GM19328 (cell line): ENCODE results near the gene PIEZO1.
"Not testable (repeated sequence)": the region's sequence is repeated elsewhere in the genome, so short reads cannot be mapped to it uniquely, and the experiment has no call there.

Experiments used
- ATAC-seq: cut with Tn5 transposase; IDR thresholded peaks from one replicate; pipeline ENCODE4 v1.9.1; 2021; ENCODE audit warnings: mild to moderate bottlenecking, moderate library complexity; ENCODE audit not compliant: unreplicated experiment

The PIEZO1 gene, protein sequence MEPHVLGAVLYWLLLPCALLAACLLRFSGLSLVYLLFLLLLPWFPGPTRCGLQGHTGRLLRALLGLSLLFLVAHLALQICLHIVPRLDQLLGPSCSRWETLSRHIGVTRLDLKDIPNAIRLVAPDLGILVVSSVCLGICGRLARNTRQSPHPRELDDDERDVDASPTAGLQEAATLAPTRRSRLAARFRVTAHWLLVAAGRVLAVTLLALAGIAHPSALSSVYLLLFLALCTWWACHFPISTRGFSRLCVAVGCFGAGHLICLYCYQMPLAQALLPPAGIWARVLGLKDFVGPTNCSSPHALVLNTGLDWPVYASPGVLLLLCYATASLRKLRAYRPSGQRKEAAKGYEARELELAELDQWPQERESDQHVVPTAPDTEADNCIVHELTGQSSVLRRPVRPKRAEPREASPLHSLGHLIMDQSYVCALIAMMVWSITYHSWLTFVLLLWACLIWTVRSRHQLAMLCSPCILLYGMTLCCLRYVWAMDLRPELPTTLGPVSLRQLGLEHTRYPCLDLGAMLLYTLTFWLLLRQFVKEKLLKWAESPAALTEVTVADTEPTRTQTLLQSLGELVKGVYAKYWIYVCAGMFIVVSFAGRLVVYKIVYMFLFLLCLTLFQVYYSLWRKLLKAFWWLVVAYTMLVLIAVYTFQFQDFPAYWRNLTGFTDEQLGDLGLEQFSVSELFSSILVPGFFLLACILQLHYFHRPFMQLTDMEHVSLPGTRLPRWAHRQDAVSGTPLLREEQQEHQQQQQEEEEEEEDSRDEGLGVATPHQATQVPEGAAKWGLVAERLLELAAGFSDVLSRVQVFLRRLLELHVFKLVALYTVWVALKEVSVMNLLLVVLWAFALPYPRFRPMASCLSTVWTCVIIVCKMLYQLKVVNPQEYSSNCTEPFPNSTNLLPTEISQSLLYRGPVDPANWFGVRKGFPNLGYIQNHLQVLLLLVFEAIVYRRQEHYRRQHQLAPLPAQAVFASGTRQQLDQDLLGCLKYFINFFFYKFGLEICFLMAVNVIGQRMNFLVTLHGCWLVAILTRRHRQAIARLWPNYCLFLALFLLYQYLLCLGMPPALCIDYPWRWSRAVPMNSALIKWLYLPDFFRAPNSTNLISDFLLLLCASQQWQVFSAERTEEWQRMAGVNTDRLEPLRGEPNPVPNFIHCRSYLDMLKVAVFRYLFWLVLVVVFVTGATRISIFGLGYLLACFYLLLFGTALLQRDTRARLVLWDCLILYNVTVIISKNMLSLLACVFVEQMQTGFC (N-terminal part only)

DNA sequence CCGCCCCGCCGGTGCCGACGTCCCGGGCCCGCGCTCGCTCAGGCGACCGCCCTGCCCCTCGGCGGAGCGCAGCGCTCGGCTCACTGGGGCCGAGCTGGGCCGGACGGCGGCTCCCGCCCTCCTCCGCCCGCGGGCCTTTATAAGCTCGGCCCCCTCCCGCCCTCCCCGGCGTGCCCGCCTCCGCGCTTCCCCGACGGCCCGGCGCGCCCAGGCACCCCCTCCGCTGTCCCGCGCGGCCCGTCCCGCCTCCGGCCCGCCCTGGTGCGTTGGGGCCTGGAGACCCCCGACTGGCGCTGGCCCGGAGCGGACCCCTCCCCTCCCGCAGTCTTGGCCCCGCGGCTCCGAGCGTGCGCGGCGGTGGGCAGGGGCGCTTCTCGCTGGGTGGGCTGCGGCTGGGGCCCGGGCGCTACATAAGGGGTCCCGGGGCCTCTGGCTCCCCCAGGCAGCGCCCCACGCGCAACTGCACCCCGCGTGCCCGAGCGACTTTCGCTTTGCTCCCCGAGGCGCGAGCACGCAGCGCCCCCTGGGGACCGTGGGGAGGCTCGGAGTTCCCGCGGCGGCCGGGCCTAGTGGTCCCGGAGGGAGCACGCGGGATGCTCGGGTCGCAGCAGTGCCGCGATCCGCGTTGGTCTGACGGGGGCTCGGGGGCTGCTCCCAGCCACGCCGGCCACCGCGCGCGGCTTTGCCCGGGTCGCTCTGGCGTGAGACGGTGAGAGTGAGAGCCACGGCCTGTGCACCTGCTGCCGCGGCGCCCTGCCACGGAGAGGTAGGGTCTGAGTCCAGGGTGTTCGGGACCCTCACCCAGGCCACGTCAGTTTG, at the start of gene PIEZO1:
TSS of gene PIEZO1 (minus strand) at position 115 of the 819 bp plus-strand sequence. CDS start 256 bp downstream, outside the sequence.
- no peak for ATAC-seq

DNA sequence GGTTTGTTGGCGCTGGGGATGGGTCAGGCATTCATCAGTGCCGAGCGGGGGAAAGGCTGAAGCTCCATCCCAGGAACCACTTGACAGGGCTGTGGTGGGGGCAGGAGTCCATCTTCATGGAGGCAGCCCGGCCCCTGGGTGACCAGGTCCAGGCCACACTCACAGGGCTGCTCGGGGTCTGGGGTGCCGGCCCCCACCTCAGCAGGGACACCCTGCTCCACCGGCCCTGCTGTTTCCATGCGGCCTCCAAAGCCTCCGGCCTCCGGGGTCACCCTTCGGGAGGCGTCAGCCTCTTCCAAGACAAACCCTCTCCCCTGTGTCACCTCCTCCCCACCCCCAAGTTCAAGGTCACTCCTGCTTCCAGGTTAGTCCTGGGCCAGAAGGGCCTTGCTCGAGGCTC, 49.6 kb upstream of the PIEZO1 start:
- no peak for ATAC-seq

DNA sequence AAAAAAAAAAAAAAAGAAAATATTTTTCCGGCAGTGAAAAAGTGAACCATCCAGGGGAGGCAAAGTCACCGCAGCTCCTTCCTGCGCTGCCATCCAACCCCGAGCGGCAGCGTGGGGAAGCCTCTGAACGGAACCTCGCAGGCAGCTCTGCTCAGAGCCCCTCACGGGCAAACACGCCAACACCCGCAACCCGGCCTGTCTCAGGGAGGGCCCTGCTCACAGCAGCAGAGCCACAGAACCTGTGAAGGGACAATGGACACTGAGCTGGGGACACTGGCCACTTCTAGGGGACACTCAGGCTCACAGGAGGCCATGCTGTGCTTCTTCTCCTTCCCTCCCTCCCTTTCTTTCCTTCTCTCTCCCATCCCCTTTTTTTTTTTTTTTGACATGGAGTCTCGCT, 48.1 kb upstream of the PIEZO1 start:
- no peak for ATAC-seq

DNA sequence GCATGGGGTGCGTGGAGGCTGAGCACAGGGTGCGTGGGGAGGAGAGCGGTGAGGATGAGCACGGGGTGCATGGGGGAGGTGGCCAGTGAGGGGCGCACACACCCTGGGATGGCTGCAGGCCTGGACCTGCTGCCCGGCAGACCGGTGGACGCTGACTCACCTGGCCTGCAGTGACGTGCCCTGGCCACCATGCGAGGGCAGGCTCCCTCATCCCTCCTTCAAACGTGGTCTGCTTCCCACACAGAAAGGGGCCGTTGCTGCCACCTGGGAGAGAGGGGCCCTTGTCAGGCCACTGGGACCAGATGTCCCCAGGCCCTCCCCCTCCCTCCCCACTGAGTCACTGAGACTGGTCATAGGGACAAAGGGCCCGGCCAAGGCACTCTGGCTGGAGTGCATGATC, 46.8 kb upstream of the PIEZO1 start:
- ATAC-seq = no peak

DNA sequence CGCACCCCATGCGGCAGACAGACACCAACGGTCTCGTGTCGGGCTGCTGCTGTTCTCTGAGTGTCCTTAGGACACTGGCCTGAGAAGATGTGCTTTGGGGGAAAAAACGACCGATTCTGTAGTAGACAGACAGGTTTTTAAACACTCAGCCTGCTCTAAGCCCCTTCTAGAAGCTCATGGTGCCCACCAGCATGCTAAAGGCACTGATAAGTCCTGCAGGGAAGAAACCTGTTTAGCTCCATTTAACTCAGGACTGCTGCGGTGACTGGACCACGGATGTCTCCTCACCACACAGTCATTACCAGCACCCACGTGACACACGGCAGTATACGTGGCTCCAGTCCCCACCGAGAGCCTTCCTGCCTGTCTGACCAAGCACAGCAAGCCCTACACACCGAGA, 45.8 kb upstream of the PIEZO1 start:
- ATAC-seq = no peak

DNA sequence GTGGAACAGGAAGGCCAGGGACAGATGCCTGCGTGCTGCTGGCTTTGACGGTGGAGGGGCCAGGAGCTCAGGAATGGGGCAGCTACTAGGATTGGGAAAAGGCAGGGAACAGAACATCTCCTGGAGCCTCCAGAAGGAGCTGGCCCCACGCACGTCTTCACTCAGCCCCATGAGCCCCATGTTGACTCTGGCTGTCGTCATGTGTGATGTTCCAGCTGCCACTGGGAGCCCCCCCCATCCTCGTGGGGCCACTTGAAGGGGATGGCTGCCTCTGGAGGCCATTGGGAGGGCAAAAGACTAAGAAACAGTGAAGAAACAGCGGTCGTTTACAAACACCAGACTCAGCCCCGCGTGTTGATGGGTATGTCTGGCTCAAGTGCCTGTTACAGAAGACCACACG, 45.2 kb upstream of the PIEZO1 start:
- no peak for ATAC-seq

DNA sequence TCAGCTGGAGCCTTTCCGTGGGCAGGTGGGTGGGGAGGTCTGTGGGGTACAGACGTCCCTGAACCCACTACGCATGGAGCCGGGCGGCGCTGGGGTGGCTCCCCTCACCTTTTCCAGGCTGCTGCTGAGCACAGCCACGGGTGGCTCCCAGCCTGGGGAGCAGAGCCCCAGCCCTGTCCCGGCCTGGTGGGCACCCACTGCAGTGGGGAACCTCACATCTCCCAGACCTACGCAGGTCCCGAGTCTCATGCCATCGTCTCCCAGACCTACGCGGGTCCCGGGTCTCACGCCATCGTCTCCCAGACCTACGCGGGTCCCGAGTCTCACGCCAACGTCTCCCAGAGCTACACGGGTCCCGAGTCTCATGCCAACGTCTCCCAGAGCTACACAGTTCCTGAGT, 43.7 kb upstream of the PIEZO1 start:
- no peak for ATAC-seq

DNA sequence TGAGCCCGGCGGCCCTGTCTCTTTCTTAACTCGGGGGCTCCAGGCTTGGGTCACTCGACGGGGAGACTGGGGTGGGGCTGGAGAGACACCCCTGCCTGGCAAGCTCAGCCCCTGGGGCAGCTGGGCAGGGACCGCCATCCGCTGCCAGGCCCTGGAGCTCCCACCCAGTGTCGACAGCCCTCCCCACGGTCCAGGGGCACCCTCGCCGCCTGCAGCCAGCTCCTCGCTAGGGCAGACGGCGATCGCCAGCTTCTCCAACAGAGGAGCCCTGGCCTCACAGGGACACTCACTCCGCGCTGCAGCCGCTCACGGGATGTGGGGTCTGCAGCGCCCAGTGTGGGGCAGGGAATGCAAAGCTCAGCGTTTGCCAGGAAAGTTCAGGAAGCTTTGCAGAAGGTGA, 42.7 kb upstream of the PIEZO1 start:
- ATAC-seq = no peak

DNA sequence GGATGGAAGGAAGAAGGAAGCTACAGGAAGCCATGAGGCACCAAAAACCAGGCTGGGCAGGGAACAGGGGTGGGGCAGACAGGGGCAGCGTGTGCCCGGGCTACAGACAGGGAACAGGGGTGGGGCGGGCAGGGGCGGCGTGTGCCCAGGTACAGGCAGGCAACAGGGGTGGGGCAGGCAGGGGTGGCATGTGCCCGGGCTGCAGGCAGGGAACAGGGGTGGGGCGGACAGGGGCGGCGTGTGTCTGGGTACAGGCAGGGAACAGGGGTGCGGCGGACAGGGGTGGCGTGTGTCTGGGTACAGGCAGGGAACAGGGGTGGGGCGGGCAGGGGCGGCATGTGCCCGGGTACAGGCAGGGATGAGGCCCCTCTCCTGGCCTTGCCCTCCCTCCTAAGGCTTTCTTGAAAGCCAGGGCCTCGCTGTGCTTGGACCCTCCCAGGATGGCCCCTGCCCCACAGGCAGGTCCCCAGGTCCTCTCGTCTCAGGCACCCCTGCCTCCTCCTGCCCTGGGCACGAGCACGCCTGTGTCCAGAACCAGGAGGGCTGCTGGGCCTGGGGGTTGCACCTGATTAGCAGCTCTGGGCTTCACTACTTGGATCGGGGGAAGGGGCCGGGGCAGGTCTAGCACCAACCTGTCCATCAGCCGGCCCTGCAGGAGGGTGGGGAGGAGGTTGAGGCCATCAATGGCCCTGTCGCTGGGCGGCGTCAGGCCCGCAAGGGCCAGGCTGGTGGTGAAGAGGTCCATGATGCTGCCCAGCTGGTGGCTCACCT, 41.2 kb upstream of the PIEZO1 start:
- no peak for ATAC-seq

DNA sequence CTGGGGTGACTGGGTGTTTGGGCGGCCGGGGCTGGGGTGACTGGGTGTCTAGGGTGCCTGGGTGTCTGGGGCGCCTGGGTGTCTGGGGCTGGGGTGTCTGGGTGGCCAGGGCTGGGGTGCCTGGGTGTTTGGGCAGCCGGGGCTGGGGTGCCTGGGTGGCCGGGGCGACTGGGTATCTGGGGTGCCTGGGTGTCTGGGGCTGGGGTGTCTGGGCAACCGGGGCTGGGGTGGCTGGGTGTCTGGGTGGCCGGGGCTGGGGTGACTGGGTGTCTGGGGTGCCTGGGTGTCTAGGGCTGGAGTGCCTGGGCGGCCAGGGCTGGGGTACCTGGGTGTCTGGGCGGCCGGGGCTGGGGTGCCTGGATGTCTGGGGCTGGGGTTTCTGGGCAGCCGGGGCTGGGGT, 40.1 kb upstream of the PIEZO1 start:
- ATAC-seq = no peak

DNA sequence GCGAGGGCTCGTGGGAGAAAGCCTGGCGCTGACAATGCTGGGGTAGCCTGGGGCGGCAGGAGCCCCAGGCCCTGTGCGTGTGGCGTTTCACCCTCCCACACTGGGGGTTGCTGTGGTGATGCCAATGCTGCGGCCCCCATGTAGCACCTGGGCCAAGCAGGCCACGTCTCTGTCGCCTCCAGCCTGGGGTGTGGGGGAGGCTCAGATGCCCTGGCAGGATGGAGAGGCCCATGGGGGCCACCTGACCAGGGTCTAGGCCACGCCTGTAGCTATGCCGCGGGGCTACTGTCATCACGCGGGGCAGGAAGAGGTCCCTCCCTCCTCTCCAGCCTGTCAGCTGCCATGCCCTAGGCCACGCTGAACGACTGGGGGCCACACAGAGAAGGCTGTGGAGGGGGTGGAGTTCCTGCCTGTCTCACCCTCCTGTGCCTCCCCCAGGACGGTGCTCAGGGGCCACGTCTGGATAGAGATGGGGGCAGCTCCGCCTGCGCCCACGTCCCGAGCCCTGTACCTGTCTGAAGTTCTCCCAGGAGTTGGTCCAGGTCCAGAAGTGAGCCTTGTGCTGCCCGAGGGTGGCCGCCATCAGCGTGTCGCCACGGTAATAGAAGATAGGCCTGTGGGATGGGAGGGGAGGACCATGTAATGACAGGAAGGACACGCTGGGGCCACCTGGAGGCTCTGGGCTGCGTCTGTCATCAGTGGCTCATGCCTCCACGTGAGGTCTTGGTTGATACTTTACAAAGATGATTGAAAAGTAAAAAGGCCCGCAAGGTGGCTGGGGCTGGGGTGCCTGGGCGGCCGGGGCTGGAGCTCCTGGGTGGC, 39.4 kb upstream of the PIEZO1 start:
- no peak for ATAC-seq

DNA sequence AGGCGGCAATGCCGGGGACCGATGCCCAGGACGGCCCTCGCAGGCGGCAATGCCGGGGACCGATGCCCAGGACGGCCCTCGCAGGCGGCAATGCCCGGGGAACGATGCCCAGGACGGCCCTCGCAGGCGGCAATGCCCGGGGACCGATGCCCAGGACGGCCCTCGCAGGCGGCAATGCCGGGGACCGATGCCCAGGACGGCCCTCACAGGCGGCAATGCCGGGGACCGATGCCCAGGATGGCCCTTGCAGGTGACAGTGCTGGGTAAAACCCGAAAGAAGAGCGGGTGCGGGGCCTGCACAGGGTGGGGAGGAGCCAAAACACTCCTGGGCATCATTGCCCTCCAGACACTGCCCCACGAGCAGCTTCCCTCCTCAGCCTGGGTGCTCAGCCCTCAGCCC, 38.6 kb upstream of the PIEZO1 start:
- not testable (repeated sequence) for ATAC-seq

DNA sequence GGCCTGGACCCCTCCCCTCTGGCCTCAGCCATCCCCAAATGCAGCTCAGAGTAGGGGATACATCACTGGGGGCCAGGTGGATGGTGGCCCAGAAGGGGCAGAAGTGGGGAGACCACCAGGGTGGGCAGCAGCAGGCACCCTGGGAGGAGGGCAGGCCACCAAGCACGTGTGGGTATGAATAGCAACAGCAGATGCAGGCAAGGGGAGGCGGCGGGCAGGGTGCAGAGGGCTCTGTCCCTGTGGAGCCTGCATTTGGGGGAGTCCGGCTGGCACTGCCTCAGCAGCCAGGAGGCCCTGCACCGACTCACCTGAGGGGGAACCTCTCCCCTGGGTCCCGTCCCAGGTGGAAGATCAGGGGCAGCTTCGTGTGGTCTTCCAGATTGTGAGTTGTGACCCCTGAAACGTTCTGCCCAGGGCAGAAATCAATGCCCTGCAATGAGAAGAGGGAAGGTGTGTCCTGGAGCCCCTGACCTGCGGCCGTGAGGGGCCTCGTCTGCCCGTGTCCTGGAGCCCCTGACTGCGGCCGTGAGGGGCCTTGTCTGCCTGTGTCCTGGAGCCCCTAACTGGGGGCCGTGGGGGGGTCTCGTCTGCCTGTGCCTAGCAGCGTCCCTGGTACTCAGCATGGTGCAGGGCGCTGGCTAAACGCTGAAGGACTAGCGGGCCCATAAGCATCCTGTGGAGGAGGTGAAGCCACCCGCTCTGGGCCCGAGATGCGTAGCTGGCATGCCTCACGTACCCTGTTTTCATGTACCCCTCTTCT, 37.4 kb upstream of the PIEZO1 start:
- ATAC-seq = no peak

DNA sequence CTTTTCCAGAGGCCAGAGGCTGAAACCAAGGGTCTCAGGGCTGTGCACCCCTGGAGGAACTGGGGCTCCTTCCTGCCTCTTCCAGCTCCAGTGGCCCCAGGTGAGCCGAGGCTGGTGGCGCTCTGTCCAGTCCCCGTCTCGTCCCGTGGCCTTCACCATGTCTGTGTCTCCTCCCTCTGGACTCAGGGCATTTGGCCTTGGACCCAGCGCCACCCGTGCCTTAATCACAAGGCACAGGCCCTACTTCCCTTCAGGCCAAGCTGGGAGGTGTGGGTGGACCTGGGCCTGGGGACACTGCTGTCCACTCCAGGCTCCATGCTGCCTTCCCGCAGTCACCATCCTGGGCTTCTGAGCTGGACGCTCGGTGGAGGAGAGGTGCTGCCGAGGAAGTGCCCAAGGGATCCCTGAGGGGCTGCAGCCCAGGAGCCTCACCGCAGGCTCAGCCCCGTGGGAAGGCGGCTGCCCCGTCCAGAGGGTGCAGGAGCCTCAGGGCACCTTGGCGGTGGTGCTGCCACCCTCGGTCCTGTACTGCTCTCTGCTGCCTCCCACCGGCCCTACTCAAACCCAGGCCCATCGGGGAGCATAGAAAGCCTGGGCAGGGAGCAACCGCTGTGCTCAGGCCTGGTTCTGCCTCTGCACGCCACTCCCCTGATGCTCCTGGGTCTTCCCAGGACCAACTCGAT, 36.3 kb upstream of the PIEZO1 start:
- ATAC-seq = no peak

DNA sequence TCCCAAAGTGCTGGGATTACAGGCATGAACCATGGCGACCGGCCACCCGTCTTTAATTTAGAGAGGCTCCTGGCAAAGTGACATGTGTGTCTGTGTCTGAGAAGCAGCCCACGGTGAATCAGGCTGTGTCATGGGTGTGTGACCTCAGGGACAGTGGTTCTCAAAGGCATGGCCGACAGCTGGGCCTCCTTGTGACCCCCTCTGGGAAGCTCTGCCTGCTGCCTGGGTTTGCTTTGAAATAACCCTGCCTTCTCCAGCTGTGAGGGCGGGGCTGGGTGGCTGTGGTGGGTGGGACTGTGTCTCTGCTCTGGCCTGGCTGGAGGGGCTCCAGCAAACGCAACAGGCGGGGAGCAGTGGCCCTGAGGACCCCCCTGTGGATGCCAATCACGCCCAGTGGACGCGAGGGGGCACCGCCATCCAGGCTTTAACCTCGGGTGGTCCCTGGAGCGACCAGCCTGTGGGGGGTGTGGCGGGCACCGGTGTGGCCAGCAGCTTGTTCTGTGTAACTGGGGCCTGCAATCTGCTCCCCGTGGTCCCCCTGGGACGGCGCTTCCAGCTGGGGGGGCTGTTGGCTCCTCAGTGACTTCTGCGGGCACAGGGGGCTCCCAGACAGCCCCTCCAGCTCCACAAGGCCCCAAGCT, 35.5 kb upstream of the PIEZO1 start:
- no peak for ATAC-seq

DNA sequence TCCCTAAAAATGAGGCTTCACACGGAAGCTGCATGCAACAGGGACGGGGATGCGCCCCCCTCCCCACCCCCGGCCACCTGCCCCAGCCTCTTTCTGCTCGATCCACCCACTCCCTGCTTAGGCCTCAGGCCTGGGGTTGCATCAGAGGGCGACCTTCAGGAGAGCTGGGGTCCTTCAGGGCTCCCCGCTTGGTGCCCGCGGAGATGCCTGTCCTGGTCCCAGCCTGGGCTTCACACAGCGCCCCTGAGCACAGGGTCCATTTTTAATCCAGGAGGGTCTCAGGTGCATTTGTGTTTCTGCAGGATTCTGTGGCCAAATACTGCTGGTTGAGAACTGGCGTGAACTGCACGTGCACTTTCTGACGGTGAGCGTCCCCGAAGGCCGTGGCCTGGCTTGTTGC, 34.1 kb upstream of the PIEZO1 start:
- no peak for ATAC-seq

DNA sequence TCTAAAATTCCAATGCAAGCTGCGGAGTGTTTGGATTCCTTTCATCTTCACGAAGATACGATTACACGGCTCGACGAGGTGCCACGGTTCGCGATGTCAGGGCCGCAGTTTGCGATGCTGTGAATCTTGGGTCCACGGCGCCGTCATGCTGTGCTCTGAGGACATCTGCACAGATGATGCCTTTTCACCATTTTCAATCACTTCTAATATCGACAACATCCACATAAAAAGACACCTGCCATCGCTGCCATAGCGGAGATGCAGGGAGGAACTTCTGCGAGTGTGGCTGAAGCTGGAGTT, 33.5 kb upstream of the PIEZO1 start:
- ATAC-seq = no peak
